Activated T-cell treated with anti-CD3 and anti-CD28 coated beads, Interleukin-2, amount 50 U/mL, for 4 hours (primary cell): ENCODE data around the gene MYH2. TPM values are rescaled to one million over a fixed set of nuclear protein-coding genes. Genes with fewer than 3 reads are reported as not detected.
"Not testable (repeated sequence)": the region's sequence is repeated elsewhere in the genome, so short reads cannot be mapped to it uniquely, and the experiment has no call there.

Source experiments
- ATAC-seq, 2 donors: fragments of 200-7000 bp; cut with Tn5 transposase; one replicate each; pipeline ENCODE4 v1.10.0; 2021
- DNase-seq: peaks from one replicate; pipeline ENCODE4 v3.0.0-alpha.2; 2020
- H3K27me3 Mint-ChIP-seq: one replicate; pipeline ENCODE4 v1.8.0; 2021; ENCODE audit warnings: low read depth, mixed read lengths
- H3K36me3 Mint-ChIP-seq: one replicate; pipeline ENCODE4 v1.8.0; 2022; ENCODE audit warnings: mixed read lengths; ENCODE audit not compliant: insufficient read depth
- H3K4me1 Mint-ChIP-seq: one replicate; pipeline ENCODE4 v1.8.0; 2021; ENCODE audit warnings: low read depth, mixed read lengths
- H3K4me3 Mint-ChIP-seq: one replicate; pipeline ENCODE4 v1.8.0; 2021; ENCODE audit warnings: mild to moderate bottlenecking, moderate library complexity, mixed read lengths
- H3K9me3 Mint-ChIP-seq: one replicate; pipeline ENCODE4 v1.8.0; 2021; ENCODE audit warnings: mixed read lengths
- total RNA-seq, 3 donors: library from RNA; stranded (reverse); gene quantifications; one replicate each; pipeline ENCODE4 v1.2.1, GENCODE V29; 2021

MYH2 gene
- total RNA-seq, 3 donors from 2014 or later, result not detected

DNA sequence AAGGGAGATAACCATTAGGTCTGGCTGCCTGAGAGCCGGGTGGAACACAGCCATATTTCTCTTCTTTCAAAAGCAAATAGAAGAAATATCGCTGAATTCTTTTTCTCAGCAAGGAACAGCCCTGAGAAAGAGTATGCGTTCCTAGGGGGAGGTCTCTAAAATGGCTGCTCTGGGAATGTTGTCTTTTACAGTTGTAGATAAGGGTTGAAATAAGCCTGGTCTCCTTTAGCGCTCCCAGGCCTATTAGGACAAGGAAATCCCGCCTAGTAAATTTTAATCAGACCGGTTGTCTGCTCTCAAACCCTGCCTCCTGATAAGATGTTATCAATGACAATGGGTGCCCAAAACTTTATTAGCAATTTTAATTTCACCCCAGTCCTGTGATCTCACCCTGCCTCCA lies 8.3 kb downstream of the MYH2 start:
- H3K9me3 Mint-ChIP-seq, result peaks cover 20% of the 10 kb centered on the region

DNA sequence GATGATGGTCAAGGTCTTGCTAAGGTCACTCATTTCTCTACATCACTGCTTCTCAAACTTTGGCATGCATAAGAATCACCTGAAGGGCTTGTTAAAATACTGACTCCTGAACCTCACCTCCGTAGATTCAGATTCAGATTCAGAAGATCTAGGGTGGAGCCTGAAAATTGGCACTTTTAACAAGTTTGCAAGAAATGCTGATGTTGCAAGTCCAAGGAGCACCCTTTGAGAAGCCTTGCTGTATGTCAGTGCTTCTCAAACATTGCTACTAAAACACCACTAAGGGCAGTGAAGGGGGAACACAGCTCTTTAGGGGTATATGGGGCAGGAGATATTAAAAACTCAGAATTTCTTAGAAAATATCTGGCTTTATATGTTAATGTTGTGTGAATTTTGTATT lies 17.4 kb downstream of the MYH2 start:
- Mint-ChIP-seq H3K9me3 (no peaks in the 10 kb centered on the region), H3K27me3 (peaks cover under 1% of the 10 kb centered on the region), H3K4me3 (no peak overlapping the region), H3K36me3 (no peaks in the 10 kb centered on the region), H3K4me1 (no peaks in the 10 kb centered on the region)
- ATAC-seq (no peak), DNase-seq (no peak)

More for the DNA sequence above, 8.3 kb downstream of the MYH2 start:
- not testable (repeated sequence) for H3K4me1 Mint-ChIP-seq, H3K36me3 Mint-ChIP-seq, H3K4me3 Mint-ChIP-seq, ATAC-seq, DNase-seq, H3K27me3 Mint-ChIP-seq

DNA sequence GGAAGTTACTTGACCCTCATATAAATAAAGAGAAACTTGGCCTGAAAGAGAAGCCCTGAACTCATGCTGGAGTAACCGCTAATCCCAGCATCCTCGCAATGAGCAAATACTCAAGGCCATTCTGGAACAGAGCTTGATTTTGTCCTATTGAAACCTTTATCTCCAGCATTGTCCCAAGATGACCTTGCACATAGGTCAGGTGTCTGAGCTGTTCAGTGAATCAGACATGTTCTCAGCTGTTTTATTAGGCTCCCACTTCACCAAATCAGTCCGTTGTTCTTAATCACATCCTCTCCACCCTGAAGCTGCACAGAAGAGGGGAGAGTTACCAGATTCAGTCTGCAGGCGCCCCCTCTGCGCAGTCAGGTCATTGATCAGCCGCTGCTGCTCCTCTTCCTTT lies 22.0 kb downstream of the MYH2 start:
- peaks cover 5% of the 10 kb centered on the region for H3K9me3 Mint-ChIP-seq
- peaks cover 4% of the 10 kb centered on the region for H3K27me3 Mint-ChIP-seq
- no peak for ATAC-seq
- H3K36me3 Mint-ChIP-seq, result no peaks in the 10 kb centered on the region
- no peak for DNase-seq
- H3K4me3 Mint-ChIP-seq, result no peak overlapping the region
- no peaks in the 10 kb centered on the region for H3K4me1 Mint-ChIP-seq

DNA sequence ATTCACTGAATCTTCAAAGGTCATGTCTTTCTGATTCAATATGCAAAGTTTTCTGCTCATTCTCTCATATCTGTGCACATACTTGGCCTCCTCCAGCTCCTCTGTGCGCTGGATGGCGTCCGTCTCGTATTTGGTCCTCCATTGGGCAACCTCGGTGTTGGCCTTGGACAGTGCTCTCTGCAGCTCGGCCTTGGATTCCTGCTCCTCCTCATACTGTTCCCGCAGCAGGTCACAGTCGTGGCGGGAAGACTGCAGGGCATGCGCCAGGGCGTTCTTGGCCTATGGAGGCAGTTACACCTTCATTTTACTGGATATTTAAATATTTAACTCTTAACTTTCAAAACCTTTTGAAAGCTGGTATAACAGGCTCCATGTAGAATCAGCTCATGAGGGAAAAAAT lies 22.9 kb downstream of the MYH2 start:
- H3K4me3 Mint-ChIP-seq, result no peak overlapping the region
- H3K4me1 Mint-ChIP-seq, result no peaks in the 10 kb centered on the region
- peaks cover 5% of the 10 kb centered on the region for H3K9me3 Mint-ChIP-seq
- H3K27me3 Mint-ChIP-seq, result peaks cover 4% of the 10 kb centered on the region
- DNase-seq (no peak), ATAC-seq (no peak)
- H3K36me3 Mint-ChIP-seq, result no peaks in the 10 kb centered on the region

DNA sequence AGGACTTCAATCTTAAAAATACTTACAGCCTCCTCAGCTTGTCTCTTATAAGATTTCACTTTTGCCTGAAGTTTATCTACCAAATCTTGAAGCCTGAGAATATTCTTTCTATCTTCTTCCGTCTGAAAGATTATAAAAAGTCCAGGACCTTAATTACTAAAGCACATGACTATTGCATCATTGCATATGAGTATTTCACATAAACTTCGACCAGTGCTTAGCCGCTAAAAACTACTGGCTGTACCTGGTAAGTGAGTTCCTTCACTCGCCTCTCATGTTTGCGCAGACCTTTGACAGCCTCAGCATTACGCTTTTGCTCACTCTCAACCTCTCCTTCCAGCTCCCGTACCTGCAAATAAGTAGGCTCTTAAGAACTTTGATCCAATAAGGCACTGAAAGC lies 26.4 kb downstream of the MYH2 start:
- peaks cover 5% of the 10 kb centered on the region for H3K9me3 Mint-ChIP-seq
- no peak overlapping the region for H3K4me3 Mint-ChIP-seq
- no peaks in the 10 kb centered on the region for H3K4me1 Mint-ChIP-seq
- no peak for ATAC-seq
- DNase-seq, result no peak
- H3K36me3 Mint-ChIP-seq, result no peaks in the 10 kb centered on the region
- peaks cover 6% of the 10 kb centered on the region for H3K27me3 Mint-ChIP-seq

DNA sequence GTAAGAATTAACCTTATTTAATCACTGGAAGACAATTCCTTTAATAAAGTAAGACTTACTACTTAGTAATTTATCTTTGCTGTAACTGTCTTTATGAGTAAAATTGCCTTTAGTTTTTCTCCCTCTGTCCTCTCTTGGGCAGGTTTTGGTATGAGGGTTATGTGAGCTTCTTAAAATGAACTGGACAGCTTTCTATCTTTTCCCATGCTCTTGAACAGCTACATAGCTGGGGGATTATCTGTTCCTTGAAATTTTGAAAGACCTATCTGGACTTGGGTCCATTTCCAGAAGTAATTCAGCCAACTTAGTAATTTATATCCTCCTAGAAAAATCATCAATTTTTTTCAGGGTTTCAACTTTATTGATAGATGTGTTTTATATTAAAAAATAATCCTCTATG lies 27.5 kb downstream of the MYH2 start:
- Mint-ChIP-seq H3K36me3 (no peaks in the 10 kb centered on the region), H3K27me3 (peaks cover 4% of the 10 kb centered on the region), H3K4me1 (no peaks in the 10 kb centered on the region), H3K9me3 (peaks cover 5% of the 10 kb centered on the region), H3K4me3 (no peak overlapping the region)
- DNase-seq (no peak), ATAC-seq (no peak)

DNA sequence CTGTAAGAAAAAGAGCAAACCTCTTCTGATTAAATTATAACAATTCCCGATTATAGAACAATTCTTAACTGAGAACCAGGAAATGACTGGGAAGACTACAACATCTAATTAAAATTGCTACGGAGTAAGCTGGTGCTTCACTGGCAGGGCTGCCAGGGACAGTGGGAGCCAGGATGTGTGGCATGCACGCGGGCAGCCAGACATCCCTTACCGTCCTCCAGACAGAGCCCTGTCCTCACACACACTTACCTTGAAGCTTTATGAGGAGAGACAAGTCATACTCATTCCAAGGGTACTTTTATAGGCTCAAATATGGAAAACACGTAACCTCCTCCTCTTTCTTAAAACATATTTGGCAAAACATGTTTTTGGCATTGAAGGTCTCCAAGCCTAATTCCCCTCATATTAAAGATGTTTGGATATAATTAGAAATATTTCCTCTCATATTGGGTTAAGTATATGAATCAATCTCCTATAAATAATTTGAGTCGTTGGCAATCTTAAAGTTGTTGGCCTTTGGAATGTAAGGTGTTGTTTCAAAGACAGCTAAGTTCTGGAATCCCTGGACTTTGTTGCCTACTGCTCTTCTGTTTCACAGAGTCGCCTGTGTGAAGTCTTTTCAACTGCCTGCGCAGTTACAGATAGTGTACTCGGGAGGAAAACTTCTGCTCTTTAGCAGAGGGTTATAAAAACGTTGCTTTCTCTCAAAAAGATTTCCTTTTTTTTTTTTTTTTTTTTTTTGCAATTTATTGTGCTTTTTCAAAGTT lies 31.0 kb downstream of the MYH2 start, which contains the start of gene MYH1:
TSS of gene MYH1 (minus strand) at position 272 of the 767 bp plus-strand sequence. CDS start 1,900 bp downstream, outside the sequence.
- no peaks in the 10 kb centered on the region for H3K36me3 Mint-ChIP-seq
- H3K4me1 Mint-ChIP-seq, result no peaks in the 10 kb centered on the region
- no peak within 1 kb of the TSS for H3K4me3 Mint-ChIP-seq
- H3K27me3 Mint-ChIP-seq, result peaks cover 2% of the 10 kb centered on the region
- peaks cover 3% of the 10 kb centered on the region for H3K9me3 Mint-ChIP-seq
- DNase-seq, result no peak
- ATAC-seq, result no peak

DNA sequence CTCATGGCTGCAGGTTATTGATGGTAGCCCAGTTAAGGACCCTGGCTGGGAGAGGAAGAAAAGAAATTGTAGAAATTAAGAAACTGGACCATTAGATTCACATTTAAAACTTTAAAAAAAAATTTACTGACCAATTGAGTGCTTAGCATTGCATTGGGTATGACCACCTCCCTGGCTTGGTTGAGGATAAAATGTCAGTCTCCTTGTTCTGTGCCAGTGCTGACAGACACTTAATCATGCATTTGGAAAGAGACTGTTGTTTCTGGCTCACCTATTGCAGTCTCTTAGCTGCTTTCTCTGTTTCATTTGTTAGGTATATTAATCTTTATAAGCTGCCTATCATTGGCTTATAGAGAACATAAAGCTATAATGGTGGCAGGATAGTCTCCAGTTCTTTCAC lies 32.8 kb downstream of the MYH2 start:
- DNase-seq (no peak), ATAC-seq (no peak)
- Mint-ChIP-seq H3K9me3 (no peaks in the 10 kb centered on the region), H3K36me3 (no peaks in the 10 kb centered on the region), H3K4me1 (no peaks in the 10 kb centered on the region), H3K27me3 (peaks cover 2% of the 10 kb centered on the region), H3K4me3 (no peak overlapping the region)

DNA sequence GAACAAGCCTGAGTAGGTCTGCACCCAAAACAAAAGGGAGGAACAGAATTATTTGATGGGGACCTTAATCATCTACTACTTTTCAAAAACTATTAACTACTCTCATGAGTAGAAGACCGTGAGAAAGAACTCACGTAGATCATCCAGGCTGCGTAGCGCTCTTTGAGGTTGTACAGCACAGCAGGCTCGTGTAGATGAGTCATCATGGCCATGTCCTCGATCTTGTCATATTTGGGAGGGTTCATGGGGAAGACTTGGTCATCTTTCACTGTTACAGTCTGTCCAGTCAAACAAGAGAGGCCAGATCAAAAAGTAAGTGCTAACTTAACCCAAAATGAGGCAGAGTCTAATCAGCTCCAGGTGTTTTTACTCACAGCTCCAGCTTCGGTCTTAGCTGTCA lies 33.4 kb downstream of the MYH2 start:
- Mint-ChIP-seq H3K4me1 (no peaks in the 10 kb centered on the region), H3K27me3 (peaks cover 2% of the 10 kb centered on the region), H3K9me3 (no peaks in the 10 kb centered on the region), H3K4me3 (no peak overlapping the region), H3K36me3 (no peaks in the 10 kb centered on the region)
- DNase-seq (no peak), ATAC-seq (no peak)

DNA sequence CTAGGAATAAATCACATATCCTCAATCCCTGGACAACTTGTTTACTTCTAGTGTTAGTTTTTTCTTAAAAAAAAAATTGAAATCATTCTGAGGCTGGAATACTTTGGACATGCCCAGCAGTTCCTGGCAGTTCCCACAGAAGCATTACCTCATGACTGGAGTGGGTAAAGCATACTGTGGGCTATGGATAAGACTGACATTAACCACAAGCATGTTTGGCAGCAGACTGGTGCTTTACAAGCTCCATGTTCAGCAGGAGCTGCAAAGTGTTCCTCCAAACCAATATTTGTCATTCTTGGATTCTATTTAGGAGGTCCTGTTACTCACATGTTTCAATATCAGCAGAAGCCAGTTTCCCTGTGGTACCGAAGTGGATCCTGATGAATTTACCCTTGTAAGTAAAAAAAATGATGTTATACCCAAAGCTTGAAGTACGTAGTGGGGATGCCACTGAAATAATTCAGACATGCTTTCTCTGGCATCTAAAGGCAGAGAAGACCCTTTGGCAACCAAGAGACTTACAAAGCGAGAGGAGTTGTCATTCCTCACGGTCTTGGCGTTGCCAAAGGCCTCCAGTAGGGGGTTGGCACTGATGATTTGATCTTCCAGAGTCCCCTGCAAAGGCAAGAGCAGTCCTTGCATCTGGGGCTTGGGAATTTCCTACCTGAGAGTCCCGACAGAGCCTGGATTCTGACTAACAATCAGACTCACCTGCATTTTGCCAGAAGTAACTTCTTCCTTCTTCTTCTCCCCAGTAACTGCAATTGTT lies 36.0 kb downstream of the MYH2 start:
- ATAC-seq (no peak), DNase-seq (no peak)
- no peaks in the 10 kb centered on the region for H3K36me3 Mint-ChIP-seq
- no peak overlapping the region for H3K4me3 Mint-ChIP-seq
- no peaks in the 10 kb centered on the region for H3K9me3 Mint-ChIP-seq
- H3K27me3 Mint-ChIP-seq, result no peaks in the 10 kb centered on the region
- H3K4me1 Mint-ChIP-seq, result no peaks in the 10 kb centered on the region

DNA sequence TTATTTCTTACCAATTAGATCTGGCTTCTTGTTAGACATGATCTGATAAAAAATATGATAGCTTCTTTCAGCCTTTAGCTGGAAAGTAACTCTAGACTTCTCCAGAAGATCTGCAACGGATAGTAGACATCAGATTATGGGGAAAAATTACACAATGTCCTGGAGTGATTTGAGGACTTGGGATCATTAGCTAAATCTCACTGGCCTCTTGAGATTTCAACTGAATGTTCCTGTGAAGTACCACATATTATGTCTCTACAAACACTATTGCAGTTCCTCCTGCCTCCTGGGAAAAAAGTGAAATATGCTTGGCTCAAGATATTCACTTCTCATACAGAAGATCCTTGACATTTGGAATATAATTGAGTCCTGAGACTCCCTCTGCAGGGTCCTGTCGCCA lies 36.6 kb downstream of the MYH2 start:
- DNase-seq, result no peak

DNA sequence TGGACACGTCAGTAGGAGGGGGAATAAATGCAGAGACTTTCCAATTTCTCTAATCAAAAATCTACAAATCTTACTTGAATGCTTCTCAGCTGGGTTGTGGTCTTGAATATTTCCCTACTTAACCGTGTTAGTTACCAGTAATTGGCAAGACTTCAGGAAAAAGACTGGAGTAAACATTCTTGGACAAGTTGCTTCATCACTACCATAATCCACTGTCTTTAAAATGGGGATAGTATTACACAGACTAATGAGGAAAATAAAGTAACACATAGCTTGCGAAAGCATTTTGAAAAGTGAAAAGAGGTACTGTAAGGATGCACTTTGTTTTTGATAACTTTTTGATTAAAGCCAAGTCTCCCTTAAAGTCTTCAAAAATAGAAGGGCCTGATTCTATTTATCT lies 49.5 kb downstream of the MYH2 start:
- ATAC-seq (no peak), DNase-seq (no peak)
- Mint-ChIP-seq H3K9me3 (no peaks in the 10 kb centered on the region), H3K27me3 (peaks cover 3% of the 10 kb centered on the region), H3K4me3 (no peak overlapping the region), H3K4me1 (no peaks in the 10 kb centered on the region), H3K36me3 (no peaks in the 10 kb centered on the region)

More for the DNA sequence above, 36.6 kb downstream of the MYH2 start:
- H3K4me3 Mint-ChIP-seq, result no peak overlapping the region
- H3K27me3 Mint-ChIP-seq, result no peaks in the 10 kb centered on the region
- ATAC-seq, result no peak
- H3K36me3 Mint-ChIP-seq, result no peaks in the 10 kb centered on the region
- H3K4me1 Mint-ChIP-seq, result no peaks in the 10 kb centered on the region
- H3K9me3 Mint-ChIP-seq, result no peaks in the 10 kb centered on the region

DNA sequence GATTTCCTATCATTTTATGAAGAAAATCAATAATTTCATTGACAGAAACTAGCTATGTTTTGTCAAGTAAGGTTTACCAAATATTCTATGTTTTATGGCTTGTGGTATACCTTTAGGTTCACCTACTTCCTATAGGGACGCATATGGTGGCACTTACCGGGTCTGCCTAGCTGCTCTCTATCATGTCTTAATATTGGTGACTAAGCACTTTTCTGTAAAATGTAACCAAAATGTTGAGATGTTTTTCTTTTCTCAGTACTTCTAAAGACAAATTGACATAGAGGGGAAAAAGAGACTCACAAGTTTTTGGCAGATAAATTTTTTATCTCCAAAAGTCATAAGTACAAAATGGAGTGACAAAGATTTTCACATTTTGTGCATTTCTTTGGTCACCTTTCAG lies 57.5 kb downstream of the MYH2 start:
- Mint-ChIP-seq H3K4me1 (no peaks in the 10 kb centered on the region), H3K4me3 (no peak overlapping the region), H3K36me3 (no peaks in the 10 kb centered on the region), H3K27me3 (peaks cover 2% of the 10 kb centered on the region), H3K9me3 (peaks cover 32% of the 10 kb centered on the region)
- no peak for ATAC-seq
- no peak for DNase-seq

DNA sequence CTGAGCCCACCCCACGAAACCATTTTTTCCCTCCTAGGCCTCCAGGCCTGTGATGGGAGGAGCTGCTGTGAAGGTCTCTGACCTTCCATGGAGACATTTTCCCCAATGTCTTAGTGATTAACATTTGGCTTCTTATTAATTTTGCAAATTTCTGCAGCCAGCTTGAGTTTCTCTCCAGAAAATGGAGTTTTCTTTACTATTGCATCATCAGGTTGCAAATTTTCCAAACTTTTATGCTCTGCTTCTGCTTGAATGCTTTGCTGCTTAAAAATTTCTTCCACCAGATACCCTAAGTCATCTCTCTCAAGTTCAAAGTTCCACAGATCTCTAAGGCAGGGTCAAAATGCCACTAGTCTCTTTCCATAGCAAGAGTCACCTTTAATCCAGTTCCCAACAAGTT lies 67.2 kb downstream of the MYH2 start:
- no peaks in the 10 kb centered on the region for H3K4me1 Mint-ChIP-seq
- no peaks in the 10 kb centered on the region for H3K27me3 Mint-ChIP-seq
- peaks cover 29% of the 10 kb centered on the region for H3K9me3 Mint-ChIP-seq
- ATAC-seq (no peak), DNase-seq (no peak)
- H3K4me3 Mint-ChIP-seq, result no peak overlapping the region
- H3K36me3 Mint-ChIP-seq, result no peaks in the 10 kb centered on the region

DNA sequence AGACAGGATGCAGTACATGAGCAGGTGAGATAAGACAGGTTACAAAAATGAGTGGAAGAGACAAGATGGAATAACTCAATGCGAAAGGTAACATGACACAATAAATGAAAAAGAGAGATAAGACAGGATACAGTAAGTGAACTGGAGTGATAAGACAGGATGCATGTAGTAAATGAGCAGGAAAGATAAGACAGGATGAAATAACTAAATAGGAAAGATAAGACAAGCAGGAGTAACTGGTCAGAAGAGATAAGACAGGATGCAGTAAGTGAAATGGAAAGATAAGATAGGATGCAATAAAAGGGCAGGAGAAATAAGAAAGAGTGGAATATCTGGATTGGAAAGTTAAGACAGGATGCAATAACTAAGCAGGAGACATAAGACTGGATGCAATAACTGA lies 71.8 kb downstream of the MYH2 start:
- no peaks in the 10 kb centered on the region for H3K27me3 Mint-ChIP-seq
- no peaks in the 10 kb centered on the region for H3K36me3 Mint-ChIP-seq
- DNase-seq (no peak), ATAC-seq (no peak)
- peaks cover 8% of the 10 kb centered on the region for H3K9me3 Mint-ChIP-seq
- H3K4me1 Mint-ChIP-seq, result no peaks in the 10 kb centered on the region
- no peak overlapping the region for H3K4me3 Mint-ChIP-seq
